ENCODE data around the gene RAB3C.

The RAB3C gene

DNA sequence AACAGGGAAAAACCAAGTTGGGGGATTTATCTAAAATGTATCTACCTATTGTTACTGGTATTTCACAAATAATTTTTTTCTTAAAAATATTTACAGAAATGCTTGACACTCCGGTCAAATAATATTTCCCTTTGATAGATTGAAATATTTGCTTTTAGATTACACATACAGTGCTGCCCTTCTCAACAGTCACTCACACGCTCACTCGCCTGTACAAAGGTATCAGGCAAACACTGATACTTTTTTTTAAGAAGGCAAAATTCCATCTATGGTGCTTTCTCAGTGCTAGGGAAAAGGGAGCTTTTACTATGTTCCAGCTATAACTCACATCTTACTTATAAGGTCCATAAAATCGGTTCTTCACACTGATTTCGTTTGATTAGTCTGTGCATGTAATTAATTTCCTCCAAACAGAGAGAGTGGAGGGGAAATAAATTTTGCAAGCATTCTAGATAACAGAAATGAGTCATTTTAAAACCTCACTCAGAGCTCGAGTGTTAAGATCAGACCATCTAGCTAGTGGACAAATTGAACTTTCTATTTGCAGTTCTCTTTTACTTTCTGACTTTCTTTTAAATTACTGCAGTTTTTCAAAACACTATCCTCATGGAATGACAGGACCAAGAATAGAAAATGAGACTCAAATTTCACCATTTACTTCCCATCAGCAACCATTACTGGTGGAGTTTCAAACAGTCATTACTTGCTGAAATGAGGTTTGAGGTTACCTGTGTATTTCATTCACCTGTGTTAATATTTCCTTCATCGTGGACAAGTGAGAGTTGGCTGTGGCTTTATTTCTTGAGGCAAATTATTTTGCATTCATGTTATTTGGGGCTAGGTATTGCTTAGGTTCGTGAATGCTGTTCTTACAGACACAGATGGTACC lies 273.2 kb downstream of the RAB3C start:
- no peak overlapping the region for H3K4me2 ChIP-seq (ENCODE audit: low read depth, low read length)
- no peak overlapping the region for H3K4me3 ChIP-seq (ENCODE audit: low read length)

DNA sequence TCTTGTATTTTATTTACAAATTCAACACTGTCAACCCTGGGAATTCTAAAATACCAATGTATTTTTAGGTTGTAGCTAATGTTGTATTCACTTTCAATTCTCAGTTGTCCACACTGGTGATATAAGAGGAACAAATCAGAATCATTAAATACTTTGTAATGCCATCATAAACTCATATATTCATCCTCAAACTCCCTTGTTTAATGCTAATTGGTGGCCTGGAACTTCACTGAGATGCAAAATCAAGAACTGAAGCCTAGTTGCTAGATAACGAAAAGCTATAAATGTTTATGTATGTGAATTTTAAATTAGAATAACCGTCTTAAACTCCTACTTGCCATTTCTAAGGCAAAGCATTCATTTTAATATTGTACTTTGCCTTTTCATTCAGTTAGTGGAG lies 274.7 kb downstream of the RAB3C start:
- Histone ChIP-seq H4K20me1 (ENCODE audit: insufficient read depth, low read length) (no peaks in the 10 kb centered on the region), H3K4me2 (ENCODE audit: low read depth, low read length) (no peak overlapping the region), H2AFZ (ENCODE audit: low read length) (no peak overlapping the region), H3K79me2 (ENCODE audit: low read length) (no peaks in the 10 kb centered on the region), H3K9me3 (replicated peaks; ENCODE audit: insufficient read depth, low read length) (no peaks in the 10 kb centered on the region), H3K36me3 (replicated peaks; ENCODE audit: insufficient read depth, low read length) (no peaks in the 10 kb centered on the region), H3K4me1 (ENCODE audit: low read length) (peaks cover 7% of the 10 kb centered on the region), H3F3A (ENCODE audit: insufficient read depth, low read length) (no peaks in the 10 kb centered on the region), H3K27me3 (replicated peaks; ENCODE audit: insufficient read depth, low read length) (no peaks in the 10 kb centered on the region), H3K9me2 (replicated peaks; ENCODE audit: insufficient read depth, low read length) (no peaks in the 10 kb centered on the region), H3K4me3 (ENCODE audit: low read length) (no peak overlapping the region), H3K27ac (ENCODE audit: low read length) (no peak overlapping the region), H3K9ac (ENCODE audit: low read length) (no peak overlapping the region)
- DNase-seq: no peak
- TF ChIP-seq EZH2phosphoT487 (IDR thresholded peaks at IDR 0.05; ENCODE audit: low read length) (no peak), EZH2 (optimal IDR thresholded peaks at IDR 0.05; ENCODE audit: low read depth, low read length) (no peak)
- TF ChIP-seq, protein P1, sequence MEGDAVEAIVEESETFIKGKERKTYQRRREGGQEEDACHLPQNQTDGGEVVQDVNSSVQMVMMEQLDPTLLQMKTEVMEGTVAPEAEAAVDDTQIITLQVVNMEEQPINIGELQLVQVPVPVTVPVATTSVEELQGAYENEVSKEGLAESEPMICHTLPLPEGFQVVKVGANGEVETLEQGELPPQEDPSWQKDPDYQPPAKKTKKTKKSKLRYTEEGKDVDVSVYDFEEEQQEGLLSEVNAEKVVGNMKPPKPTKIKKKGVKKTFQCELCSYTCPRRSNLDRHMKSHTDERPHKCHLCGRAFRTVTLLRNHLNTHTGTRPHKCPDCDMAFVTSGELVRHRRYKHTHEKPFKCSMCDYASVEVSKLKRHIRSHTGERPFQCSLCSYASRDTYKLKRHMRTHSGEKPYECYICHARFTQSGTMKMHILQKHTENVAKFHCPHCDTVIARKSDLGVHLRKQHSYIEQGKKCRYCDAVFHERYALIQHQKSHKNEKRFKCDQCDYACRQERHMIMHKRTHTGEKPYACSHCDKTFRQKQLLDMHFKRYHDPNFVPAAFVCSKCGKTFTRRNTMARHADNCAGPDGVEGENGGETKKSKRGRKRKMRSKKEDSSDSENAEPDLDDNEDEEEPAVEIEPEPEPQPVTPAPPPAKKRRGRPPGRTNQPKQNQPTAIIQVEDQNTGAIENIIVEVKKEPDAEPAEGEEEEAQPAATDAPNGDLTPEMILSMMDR (IDR thresholded peaks at IDR 0.05; ENCODE audit: low read length): no peak

More for the DNA sequence above, 273.2 kb downstream of the RAB3C start:
- no peaks in the 10 kb centered on the region for H3K79me2 ChIP-seq (ENCODE audit: low read length)
- no peaks in the 10 kb centered on the region for H3K9me2 ChIP-seq (replicated peaks; ENCODE audit: insufficient read depth, low read length)
- H4K20me1 ChIP-seq (ENCODE audit: insufficient read depth, low read length): no peaks in the 10 kb centered on the region
- no peak overlapping the region for H3K9ac ChIP-seq (ENCODE audit: low read length)
- H3K27ac ChIP-seq (ENCODE audit: low read length): no peak overlapping the region
- TF ChIP-seq EZH2 (optimal IDR thresholded peaks at IDR 0.05; ENCODE audit: low read depth, low read length): no peak
- no peak for TF ChIP-seq EZH2phosphoT487 (IDR thresholded peaks at IDR 0.05; ENCODE audit: low read length)
- TF ChIP-seq, protein P1 (IDR thresholded peaks at IDR 0.05; ENCODE audit: low read length): no peak
- peaks cover 7% of the 10 kb centered on the region for H3K4me1 ChIP-seq (ENCODE audit: low read length)
- DNase-seq: no peak
- H3K27me3 ChIP-seq (replicated peaks; ENCODE audit: insufficient read depth, low read length): no peaks in the 10 kb centered on the region
- H3F3A ChIP-seq (ENCODE audit: insufficient read depth, low read length): no peaks in the 10 kb centered on the region
- H3K36me3 ChIP-seq (replicated peaks; ENCODE audit: insufficient read depth, low read length): no peaks in the 10 kb centered on the region
- H3K9me3 ChIP-seq (replicated peaks; ENCODE audit: insufficient read depth, low read length): no peaks in the 10 kb centered on the region
- H2AFZ ChIP-seq (ENCODE audit: low read length): no peak overlapping the region

DNA sequence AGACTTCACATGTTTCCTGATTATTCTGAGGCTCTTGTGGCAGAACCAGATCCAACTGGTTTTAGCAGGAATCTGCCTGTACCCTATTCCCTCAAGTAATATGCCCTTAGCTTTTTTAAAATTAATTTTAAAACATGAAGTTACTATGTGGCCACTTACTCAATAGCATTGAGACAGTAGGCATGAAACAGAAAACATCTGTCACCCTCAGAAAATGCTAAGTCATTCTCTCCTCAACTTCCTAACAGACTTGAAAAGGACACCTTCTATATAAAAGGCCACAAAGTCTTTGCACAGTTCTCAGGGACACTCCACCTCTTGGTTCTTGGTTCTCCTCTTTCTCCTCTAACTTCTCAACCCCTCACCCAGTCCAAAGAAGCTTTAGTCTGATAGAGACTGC lies 277.8 kb downstream of the RAB3C start:
- Histone ChIP-seq H3K4me1 (ENCODE audit: low read length) (peaks cover 7% of the 10 kb centered on the region), H2AFZ (ENCODE audit: low read length) (no peak overlapping the region), H3K9ac (ENCODE audit: low read length) (no peak overlapping the region), H3K36me3 (replicated peaks; ENCODE audit: insufficient read depth, low read length) (no peaks in the 10 kb centered on the region), H3K4me3 (ENCODE audit: low read length) (no peak overlapping the region), H4K20me1 (ENCODE audit: insufficient read depth, low read length) (no peaks in the 10 kb centered on the region), H3K79me2 (ENCODE audit: low read length) (no peaks in the 10 kb centered on the region), H3K4me2 (ENCODE audit: low read depth, low read length) (no peak overlapping the region), H3K27ac (ENCODE audit: low read length) (no peak overlapping the region), H3K9me2 (replicated peaks; ENCODE audit: insufficient read depth, low read length) (no peaks in the 10 kb centered on the region), H3K9me3 (replicated peaks; ENCODE audit: insufficient read depth, low read length) (no peaks in the 10 kb centered on the region), H3F3A (ENCODE audit: insufficient read depth, low read length) (no peaks in the 10 kb centered on the region), H3K27me3 (replicated peaks; ENCODE audit: insufficient read depth, low read length) (no peaks in the 10 kb centered on the region)
- TF ChIP-seq, protein P1 (IDR thresholded peaks at IDR 0.05; ENCODE audit: low read length): no peak
- TF ChIP-seq EZH2 (optimal IDR thresholded peaks at IDR 0.05; ENCODE audit: low read depth, low read length) (no peak), EZH2phosphoT487 (IDR thresholded peaks at IDR 0.05; ENCODE audit: low read length) (no peak)
- peak; percentile 24 for DNase-seq
